Activated CD8-positive, alpha-beta T cell treated with anti-CD3 and anti-CD28 coated beads for 36 hours (primary cell): ENCODE data around the gene MAX. TPM values are rescaled to one million over a fixed set of nuclear protein-coding genes. Genes with fewer than 3 reads are reported as not detected.

ENCODE experiments used
- ATAC-seq: fragments of 200-7000 bp; cut with Tn5 transposase; one replicate; pipeline ENCODE4 v1.10.0; 2021; ENCODE audit warnings: mild to moderate bottlenecking, moderate library complexity
- CTCF ChIA-PET: fragments of 350-600 bp; sonication (Branson Sonifier 250); formaldehyde crosslinking; loops from one replicate; lab custom pipeline; 2021; ENCODE audit warnings: antibody characterized with exemption; lab: Charles Lee
- POLR2A ChIA-PET: fragments of 350-600 bp; sonication (Branson Sonifier 250); formaldehyde crosslinking; loops from one replicate; lab custom pipeline; 2021; ENCODE audit warnings: antibody characterized with exemption; lab: Charles Lee
- DNase-seq: peaks from one replicate; pipeline ENCODE4 v3.0.0-alpha.2; 2020
- H3K27ac Mint-ChIP-seq: one replicate; pipeline ENCODE4 v1.8.0; 2021; ENCODE audit warnings: mild to moderate bottlenecking, mixed read lengths
- H3K27me3 Mint-ChIP-seq: one replicate; pipeline ENCODE4 v1.8.0; 2021; ENCODE audit warnings: mixed read lengths
- H3K36me3 Mint-ChIP-seq: one replicate; pipeline ENCODE4 v1.8.0; 2021; ENCODE audit warnings: low read depth, mixed read lengths
- H3K4me1 Mint-ChIP-seq: one replicate; pipeline ENCODE4 v1.8.0; 2021; ENCODE audit warnings: low read depth, mixed read lengths
- H3K4me3 Mint-ChIP-seq: one replicate; pipeline ENCODE4 v1.8.0; 2021; ENCODE audit warnings: mild to moderate bottlenecking, moderate library complexity, mixed read lengths
- H3K9me3 Mint-ChIP-seq: one replicate; pipeline ENCODE4 v1.8.0; 2021; ENCODE audit warnings: mixed read lengths
- intact Hi-C: fragments of 100-400 bp; cut with micrococcal nuclease; formaldehyde crosslinking; loops from one replicate; pipeline ENCODE4 v1.10.0; 2022
- total RNA-seq, 2 experiments: library from RNA; stranded (reverse); gene quantifications; one replicate each; pipeline ENCODE4 v1.2.3, GENCODE V29; 2021
- TF ChIP-seq, protein P1 (sequence below): fragments of 200-600 bp; IDR thresholded peaks from one replicate; pipeline ENCODE4 v1.8.0; 2022; ENCODE audit warnings: antibody characterized with exemption, mild to moderate bottlenecking

The MAX gene
- total RNA-seq, 2 experiments from 2014 or later = 92.6 to 92.8 TPM

DNA sequence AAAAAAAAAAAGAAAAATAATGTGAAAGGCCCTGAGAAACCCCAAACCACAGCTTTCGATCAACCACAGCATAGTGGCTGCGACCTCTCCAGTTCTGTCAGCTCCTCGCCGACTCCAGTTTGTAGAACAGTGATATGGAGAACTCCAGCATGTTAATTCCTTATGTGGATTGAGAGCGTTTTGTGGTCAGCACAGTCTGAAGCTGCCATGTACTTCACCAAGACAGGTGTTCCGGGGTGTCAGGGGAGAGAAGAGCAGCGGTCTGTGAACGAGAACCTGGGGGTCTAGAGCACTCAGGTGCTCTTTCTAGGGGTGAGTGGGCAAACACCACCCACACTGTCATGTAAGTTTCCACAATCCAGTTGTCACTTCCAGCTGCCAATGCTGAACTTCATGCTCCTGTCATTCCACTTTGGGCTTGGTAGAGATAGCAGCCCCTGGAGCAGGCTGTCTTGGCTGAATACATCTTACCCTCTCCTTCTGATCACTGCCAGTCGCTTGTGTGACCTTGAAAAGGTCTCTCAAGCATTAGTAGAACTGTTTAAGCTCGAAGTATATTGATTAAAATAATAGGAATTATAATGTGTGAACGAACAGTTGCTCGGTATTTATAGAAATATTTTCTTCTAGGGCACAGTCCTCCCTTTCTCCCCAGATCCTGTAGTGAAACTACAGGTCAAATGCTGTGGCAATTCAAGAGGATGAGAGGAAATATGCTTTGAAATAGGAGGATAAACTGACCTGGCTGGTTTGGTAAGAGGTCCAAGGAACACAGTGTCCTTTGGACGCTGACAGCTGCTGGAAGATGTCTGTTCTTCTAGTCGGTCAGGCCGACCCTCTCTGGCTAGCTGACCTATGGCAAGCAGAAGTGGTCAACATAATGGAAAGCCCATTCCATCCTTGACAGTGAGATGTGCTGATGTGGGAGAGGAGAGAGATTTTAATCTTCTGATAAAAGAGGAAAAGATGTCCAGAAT is 15.7 kb upstream of the MAX start:
- intact Hi-C loops = no loop called here
- H3K27me3 Mint-ChIP-seq = peaks cover 1% of the 10 kb centered on the region
- TF ChIP-seq, protein P1, sequence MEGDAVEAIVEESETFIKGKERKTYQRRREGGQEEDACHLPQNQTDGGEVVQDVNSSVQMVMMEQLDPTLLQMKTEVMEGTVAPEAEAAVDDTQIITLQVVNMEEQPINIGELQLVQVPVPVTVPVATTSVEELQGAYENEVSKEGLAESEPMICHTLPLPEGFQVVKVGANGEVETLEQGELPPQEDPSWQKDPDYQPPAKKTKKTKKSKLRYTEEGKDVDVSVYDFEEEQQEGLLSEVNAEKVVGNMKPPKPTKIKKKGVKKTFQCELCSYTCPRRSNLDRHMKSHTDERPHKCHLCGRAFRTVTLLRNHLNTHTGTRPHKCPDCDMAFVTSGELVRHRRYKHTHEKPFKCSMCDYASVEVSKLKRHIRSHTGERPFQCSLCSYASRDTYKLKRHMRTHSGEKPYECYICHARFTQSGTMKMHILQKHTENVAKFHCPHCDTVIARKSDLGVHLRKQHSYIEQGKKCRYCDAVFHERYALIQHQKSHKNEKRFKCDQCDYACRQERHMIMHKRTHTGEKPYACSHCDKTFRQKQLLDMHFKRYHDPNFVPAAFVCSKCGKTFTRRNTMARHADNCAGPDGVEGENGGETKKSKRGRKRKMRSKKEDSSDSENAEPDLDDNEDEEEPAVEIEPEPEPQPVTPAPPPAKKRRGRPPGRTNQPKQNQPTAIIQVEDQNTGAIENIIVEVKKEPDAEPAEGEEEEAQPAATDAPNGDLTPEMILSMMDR = no peak
- no peaks in the 10 kb centered on the region for H3K36me3 Mint-ChIP-seq
- ATAC-seq = no peak
- no peak overlapping the region for H3K27ac Mint-ChIP-seq
- no peak overlapping the region for H3K4me3 Mint-ChIP-seq
- ChIA-PET CTCF (interaction anchor here (0.8 kb wide), 1 partner anchor 43 kb away, joined by 3 read pairs; no protein-coding TSS in a partner anchor), POLR2A (no interaction called here)
- H3K4me1 Mint-ChIP-seq = peaks cover 5% of the 10 kb centered on the region
- H3K9me3 Mint-ChIP-seq = no peaks in the 10 kb centered on the region
- DNase-seq = peak; percentile 8

DNA sequence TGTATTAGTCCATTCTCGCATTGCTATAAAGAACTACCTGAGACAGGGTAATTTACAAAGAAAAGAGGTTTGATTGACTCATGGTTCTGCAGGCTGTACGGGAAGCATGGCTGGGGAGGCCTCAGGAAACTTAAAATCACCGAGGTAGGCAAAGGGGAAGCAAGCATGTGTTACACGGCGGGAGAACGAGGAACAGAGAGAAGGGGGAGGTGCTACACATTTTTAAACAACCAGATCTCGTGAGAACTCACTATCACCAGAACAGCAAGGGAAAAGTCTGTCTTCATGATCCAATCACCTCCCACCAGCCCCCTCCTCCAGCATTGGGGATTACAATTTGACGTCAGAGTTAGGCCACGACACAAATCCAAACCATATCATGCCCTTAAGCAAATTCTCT is 13.3 kb upstream of the MAX start:
- intact Hi-C loops = no loop called here
- no peak for DNase-seq
- H3K9me3 Mint-ChIP-seq = no peaks in the 10 kb centered on the region
- H3K4me1 Mint-ChIP-seq = peaks cover 5% of the 10 kb centered on the region
- no peaks in the 10 kb centered on the region for H3K36me3 Mint-ChIP-seq
- no peak overlapping the region for H3K27ac Mint-ChIP-seq
- H3K4me3 Mint-ChIP-seq = no peak overlapping the region
- peaks cover 1% of the 10 kb centered on the region for H3K27me3 Mint-ChIP-seq
- no peak for ATAC-seq
- CTCF ChIA-PET = interaction anchor here (0.9 to 1.7 kb wide), 2 partner anchors 12 to 49 kb away, joined by 3 read pairs; no protein-coding TSS in a partner anchor
- TF ChIP-seq, protein P1 = no peak
- POLR2A ChIA-PET = no interaction called here

DNA sequence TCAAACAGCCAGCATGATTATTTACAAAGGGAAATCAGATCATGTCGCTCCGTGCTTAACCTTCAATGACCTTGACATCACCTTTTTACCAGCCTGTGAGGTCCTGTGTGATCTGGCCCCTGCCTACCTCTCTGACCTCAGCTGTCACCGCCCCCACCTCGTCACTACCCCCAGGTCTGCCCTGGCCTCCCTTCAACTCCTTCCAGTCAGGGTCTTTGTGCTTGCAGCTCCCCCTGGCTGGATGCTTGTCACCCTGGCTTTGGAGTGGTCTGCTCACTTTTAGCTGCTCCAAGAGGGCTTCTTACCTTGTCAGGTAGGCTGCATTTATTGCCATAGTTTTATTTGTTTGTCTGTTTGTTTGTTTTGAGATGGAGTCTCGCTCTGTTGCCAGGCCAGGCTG is 8.2 kb upstream of the MAX start:
- Mint-ChIP-seq H3K27me3 (no peaks in the 10 kb centered on the region), H3K27ac (no peak overlapping the region), H3K9me3 (no peaks in the 10 kb centered on the region), H3K36me3 (no peaks in the 10 kb centered on the region), H3K4me3 (no peak overlapping the region), H3K4me1 (no peaks in the 10 kb centered on the region)
- intact Hi-C loops = no loop called here
- ChIA-PET CTCF (no interaction called here), POLR2A (no interaction called here)
- DNase-seq = no peak
- TF ChIP-seq, protein P1 = no peak
- ATAC-seq = no peak

DNA sequence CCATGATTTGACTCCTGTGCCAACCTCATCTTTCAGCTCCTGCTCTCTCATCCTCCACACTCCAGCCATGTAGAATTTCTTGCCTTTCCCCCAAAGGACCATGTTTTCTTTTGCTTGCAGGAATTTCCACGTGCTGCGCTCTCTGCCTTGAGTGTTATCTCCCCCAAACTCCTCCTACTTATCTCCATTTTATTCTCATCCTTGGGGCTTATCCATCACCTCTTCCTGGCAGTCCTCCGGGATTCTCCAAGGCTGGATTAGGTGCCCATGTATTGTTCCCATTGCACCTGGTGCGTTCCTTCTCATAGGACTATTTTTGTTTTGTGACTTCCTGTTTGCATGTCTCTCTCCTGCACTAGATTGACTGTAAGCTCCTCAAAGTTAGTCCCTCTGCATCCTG is 7.0 kb upstream of the MAX start:
- no peaks in the 10 kb centered on the region for H3K4me1 Mint-ChIP-seq
- no peaks in the 10 kb centered on the region for H3K36me3 Mint-ChIP-seq
- H3K27ac Mint-ChIP-seq = no peak overlapping the region
- TF ChIP-seq, protein P1 = no peak
- no peaks in the 10 kb centered on the region for H3K9me3 Mint-ChIP-seq
- ChIA-PET POLR2A (no interaction called here), CTCF (no interaction called here)
- H3K4me3 Mint-ChIP-seq = no peak overlapping the region
- no peak for DNase-seq
- no peaks in the 10 kb centered on the region for H3K27me3 Mint-ChIP-seq
- intact Hi-C loops = no loop called here
- ATAC-seq = no peak

DNA sequence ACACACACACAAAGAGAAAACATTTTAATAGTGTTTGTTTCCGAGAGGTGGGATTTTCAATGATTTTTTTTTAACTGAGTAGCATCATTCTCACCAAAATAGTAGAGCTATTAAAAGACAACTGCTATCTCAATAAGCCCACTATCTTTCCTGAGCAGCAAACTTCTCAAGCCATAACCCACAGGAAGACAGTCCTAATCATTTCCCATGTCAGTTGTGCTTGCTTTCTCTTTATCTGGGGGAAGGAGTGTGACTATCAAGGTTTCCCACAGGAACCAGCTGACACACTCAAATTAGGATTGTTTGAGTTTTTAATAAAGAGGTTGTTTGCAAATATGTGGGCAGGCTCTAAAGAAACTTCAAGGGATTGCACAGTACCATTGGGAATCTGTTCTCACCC is 4.9 kb upstream of the MAX start:
- TF ChIP-seq, protein P1 = no peak
- intact Hi-C loops = no loop called here
- ChIA-PET CTCF (no interaction called here), POLR2A (interaction anchor here (0.6 to 0.8 kb wide), 3 partner anchors 12 to 712 kb away, joined by 3 to 4 read pairs (median 4); no protein-coding TSS in a partner anchor)
- Mint-ChIP-seq H3K4me1 (peaks cover 6% of the 10 kb centered on the region), H3K27me3 (no peaks in the 10 kb centered on the region), H3K9me3 (no peaks in the 10 kb centered on the region), H3K27ac (no peak overlapping the region), H3K4me3 (no peak overlapping the region), H3K36me3 (peaks cover 2% of the 10 kb centered on the region)
- DNase-seq = no peak
- no peak for ATAC-seq
